GM19328 (cell line): Measurements from ENCODE around the gene MYO18A.

ENCODE experiments used
- ATAC-seq: cut with Tn5 transposase; IDR thresholded peaks from one replicate; pipeline ENCODE4 v1.9.1; 2021; ENCODE audit warnings: mild to moderate bottlenecking, moderate library complexity; ENCODE audit not compliant: unreplicated experiment

Gene MYO18A

DNA sequence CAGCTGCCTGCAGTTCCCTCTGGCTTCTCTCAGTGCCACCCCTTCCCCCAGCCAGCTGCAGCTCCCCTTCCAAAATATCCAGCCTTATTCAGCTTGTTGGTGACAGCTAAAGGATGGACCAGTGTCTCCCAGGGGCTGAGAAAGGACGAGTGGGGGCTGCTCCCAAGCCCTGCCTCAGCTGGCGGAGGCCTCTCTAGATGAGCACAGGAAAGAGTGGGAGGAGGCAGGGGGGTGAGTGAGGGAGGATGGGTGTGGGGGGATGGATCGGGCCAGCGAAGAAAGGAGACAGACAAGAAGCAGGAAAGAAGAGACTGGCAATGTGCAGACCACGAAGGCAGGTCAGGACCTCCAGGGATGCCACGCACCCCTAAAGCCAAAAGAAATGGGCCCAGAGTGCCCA, 119.7 kb downstream of the MYO18A start:
- no peak for ATAC-seq

DNA sequence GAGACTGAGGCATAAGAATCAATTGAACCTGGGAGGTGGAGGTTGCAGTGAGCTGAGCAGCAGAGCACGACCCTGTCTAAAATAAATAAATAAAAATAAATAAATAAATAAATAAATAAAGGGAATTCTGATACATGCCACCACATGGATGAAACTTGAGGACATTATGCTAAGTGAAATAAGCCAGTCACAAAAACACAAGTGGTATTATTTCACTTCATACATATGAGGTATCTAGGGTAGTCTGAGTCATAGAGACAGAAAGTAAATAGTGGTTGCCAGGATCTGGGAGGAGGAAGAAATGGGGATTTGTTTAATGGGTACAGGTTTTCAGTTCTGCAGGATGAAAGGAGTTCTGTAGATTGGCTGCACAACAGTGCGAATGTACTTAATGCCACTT, 120.9 kb downstream of the MYO18A start:
- ATAC-seq = no peak

DNA sequence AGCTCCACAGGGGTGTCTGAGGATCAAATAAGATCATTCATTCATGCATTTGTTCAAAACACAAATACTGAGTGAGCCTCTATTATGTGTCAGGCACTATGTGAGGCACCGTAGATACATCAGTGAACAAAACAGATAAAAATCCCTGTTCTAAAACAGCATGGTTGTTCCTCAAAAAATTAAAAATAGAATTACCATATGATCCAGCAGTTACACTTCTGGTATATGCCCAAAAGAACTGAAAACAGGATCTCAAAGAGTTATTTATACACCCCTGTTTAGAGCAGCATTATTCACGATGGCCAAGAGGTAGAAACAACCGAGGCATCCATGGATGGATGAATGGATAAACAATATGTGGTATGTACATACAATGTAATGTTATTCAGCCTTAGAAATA, 121.8 kb downstream of the MYO18A start:
- ATAC-seq = no peak

DNA sequence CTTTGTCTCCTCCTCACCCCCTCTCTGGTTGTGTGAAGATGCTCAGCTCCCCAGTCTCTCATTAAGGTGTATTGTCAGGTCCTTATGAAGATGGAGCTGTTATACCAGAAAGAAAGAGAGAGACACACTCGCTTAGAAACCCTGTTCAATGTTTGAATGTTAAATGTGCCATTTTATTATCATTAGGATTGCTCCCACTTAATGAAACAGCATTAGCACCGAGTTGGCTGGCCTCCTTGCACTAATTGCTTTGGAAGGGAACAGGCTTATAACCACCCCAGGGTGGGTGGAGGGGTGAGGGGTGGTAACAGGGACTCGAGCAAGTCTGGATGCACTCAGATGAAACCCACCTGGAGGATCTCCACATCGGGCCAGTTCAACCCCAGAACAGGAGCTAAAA, 122.8 kb downstream of the MYO18A start:
- ATAC-seq = no peak

- ATAC-seq = no peak
Measured at GRCh38 chr17:29054835-29055234, 125.4 kb downstream of the MYO18A start.

- no peak for ATAC-seq
Measured at GRCh38 chr17:29051731-29052130, 128.5 kb downstream of the MYO18A start.

- ATAC-seq = no peak
Measured at GRCh38 chr17:29051194-29051593, 129.0 kb downstream of the MYO18A start.

DNA sequence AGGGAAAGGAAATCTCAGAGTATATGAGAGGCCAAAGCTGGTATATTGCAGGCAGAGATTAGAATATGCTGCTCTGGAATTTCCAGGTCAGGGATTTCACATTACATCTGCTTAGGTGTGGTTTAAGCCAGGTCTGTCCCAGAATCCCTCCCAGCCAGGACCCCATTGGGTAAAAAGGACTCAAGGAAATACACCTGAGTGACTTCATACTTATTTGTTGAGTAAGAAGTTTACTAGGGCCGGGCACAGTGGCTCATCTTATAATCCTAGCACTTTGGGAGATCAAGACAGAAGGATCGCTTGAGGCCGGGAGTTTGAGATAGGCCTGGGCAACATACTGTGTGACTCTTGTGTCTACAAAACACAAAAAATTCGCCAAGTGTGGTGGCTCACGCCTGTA, 130.0 kb downstream of the MYO18A start:
- no peak for ATAC-seq

GRCh38 chr17:29049541-29050145, 130.6 kb downstream of the MYO18A start:
- no peak for ATAC-seq

DNA sequence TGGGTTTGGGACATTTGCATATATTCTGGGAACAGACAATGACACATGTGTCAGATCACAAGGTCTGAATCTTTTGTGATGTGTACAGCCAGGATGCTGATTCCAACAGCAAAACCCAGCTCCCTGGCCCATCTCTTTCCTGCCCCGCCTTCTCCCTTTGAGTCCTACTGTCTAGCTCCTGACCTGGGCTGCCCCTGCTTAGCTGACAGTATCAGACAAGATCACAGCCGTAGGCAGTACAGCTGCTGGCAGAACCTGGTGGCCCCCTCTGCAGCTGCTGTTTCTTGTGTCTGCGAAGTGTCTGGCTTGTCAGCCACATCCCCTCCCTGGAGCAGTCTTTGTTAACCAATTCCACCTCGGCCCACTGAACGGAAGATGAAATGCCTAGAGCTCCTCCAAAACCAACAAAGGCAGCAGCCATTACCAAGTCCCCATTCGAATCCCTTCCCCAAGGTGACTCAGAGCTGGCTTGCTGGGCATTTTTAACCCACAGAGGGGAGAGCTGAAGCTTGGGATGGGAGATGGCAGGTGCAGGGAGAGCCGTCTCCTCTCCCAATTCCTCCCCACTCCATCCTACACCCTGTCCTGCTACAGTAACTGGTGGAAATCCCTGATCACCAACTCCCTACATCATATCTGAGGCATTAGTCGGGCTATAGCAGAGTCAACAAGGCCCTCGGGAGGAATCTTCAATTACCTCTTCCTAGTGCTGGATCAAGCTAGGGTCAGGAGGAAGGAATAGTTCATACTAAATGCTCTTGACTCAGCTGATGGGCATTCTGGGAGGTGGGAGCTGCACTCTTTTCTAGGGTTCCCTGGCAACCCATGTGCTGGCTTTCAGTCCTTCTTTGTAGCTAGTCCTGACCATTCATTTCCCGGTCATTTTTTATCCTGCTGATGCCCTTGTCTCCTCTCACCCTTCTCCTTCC, 131.5 kb downstream of the MYO18A start:
- no peak for ATAC-seq

DNA sequence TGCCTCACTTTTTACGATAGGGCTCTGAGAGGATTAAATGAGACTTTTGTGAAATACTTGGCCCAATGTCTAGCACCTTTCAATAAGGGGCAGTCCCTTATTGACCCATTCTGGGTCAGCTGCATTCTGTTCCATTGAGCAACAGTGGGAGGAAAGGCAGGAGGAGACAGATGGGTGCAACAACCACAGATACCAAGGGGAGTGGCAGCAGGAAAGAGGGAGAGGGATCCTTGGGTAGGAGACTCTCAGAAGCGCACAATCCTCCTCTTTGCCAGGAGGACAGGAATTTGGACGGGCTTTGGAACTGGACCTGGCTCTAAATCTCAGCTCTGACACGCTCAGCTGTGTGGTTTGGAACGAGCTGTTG, 133.7 kb downstream of the MYO18A start:
- no peak for ATAC-seq

DNA sequence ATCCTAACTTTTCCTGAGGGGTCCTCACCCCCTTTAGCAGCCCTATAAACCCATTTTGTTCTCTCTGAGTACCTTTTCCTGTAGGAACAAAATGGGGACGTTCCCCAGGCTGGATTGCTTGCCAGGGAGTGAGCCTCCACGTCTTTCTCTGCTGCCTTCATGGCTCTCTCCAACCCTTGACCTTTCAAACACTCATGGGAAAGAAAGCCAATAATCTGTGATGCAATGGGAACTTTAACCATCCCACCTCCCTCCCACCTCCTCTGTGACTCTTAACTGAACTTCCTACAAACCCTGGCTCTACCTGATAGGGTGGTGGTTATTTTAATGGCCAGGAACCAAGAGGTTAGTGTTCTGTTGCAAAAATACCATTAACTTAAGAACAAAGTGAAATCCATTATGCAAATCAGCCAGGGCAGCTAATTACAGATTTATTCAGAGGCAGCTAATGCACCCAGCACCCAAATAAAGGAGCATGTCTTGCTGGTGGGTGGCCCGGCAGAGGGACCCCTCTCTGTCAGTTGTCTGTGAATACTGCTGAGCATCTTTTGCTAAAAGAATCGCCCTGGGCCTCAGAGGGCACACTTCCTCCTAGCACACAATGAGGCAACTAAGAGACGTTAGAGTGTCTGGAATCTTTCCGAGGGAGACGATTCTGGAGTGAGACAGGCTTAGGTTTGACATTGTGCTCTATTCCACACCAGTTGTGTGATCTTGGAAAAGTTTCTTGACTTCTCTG, 134.3 kb downstream of the MYO18A start:
- no peak for ATAC-seq

DNA sequence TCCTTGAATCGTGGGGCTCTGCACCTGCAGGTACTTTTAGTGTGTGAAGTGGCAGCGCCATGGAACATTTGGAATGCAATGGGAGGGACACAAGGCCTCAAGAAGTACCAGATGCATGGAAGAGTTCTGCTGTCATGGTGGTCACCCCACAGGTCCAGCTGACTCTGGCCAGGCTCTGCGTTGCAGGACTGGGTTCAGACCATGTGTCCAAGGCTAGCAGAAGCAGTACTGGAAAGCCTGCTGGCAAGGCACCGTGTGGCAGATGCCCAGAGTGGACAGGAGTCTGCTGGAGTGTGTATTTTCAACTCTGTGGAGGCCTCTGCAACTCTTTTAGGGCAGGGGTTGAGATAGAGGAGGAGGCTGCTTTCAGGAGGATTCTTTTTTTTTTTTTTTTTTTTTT, 135.2 kb downstream of the MYO18A start:
- no peak for ATAC-seq

- ATAC-seq = no peak
Measured at GRCh38 chr17:29043539-29044145, 136.6 kb downstream of the MYO18A start.

- ATAC-seq = no peak
Measured at GRCh38 chr17:29042679-29043538, 137.3 kb downstream of the MYO18A start, which contains the start of gene PIPOX. PIPOX (plus strand) TSS chr17:29043141; CDS start chr17:29043226, 85 bp downstream.

DNA sequence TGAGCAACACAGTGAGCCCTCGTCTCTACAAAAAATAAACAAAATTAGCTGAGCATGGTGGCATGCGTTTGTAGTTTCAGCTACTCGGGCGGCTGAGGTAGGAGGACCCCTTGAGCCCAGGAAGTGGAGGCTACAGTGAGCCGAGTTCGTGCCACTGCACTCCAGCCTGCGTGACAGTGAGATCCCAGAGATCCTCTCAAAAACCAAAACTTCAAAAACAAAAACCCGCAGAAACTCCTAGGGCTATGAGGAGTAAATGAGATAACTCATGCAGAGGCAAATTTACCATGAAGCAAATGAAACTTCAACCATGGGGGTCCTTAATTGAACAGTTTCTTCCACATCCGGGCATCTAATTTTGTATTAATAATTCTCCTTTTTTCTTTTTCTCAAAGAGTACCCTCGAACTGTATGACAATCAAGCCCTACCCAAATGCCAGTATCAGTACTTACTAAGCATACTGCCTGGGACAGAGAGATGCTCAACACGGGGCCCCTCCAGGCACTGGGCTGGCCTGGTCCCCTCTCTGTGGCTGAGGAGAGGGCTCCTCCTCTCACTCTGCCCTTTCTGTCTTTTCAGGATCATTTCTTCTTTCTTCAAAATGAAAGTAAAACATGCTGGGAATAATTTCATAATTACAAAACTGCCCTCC, 138.0 kb downstream of the MYO18A start:
- no peak for ATAC-seq

GRCh38 chr17:29041571-29041970, 138.6 kb downstream of the MYO18A start:
- no peak for ATAC-seq

DNA sequence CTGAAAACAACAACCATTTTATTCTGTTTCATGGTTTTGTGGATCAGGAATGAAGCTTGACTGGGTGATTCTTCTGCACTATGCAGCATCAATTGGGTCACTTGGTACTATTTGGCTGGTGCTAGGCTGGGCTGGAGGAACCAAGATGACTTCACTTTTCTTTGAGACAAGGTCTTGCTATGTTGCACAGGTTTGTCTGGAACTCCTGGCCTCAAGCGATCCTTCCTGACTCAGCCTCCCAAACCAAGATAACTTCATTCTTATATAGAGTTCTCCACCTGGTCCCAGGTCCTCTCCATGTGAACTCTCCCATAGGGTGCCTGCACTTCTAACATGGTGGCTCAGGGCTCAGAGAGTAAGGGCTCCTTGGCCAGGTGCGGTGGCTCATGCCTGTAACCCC, 139.1 kb downstream of the MYO18A start:
- no peak for ATAC-seq

GRCh38 chr17:29039764-29040598, 140.2 kb downstream of the MYO18A start:
- no peak for ATAC-seq
